ENCODE measurements around the gene TUSC2. TPM values are rescaled to one million over a fixed set of nuclear protein-coding genes. Genes with fewer than 3 reads are reported as not detected.

Gene TUSC2
- total and polyA plus RNA-seq, 2 donors (not counting 1 experiment from before 2014, with no cell fraction given), result 28.2 to 29.3 TPM

GRCh38 chr3:50275996-50276761, 51.8 kb downstream of the TUSC2 start:
- Mint-ChIP-seq H3K9me3 (ENCODE audit: insufficient read depth) (no peaks in the 10 kb centered on the region), H3K27me3 (peaks cover 28% of the 10 kb centered on the region), H3K27ac (no peak overlapping the region), H3K4me3 (peak overlapping the region; percentile 57), H3K4me1 (peaks cover 26% of the 10 kb centered on the region)
- TF ChIP-seq CTCF (IDR thresholded peaks at IDR 0.05) (no peak), EZH2 (IDR thresholded peaks at IDR 0.05; ENCODE audit: borderline replicate concordance, insufficient read depth, low read depth, low read length, poor library complexity, severe bottlenecking) (no peak)
- no peaks in the 10 kb centered on the region for H3K36me3 ChIP-seq (replicated peaks in 1 of 2; ENCODE audit: control extremely low read depth in 1 of 2, control insufficient read depth in 1 of 2, extremely low read depth in 1 of 2, insufficient read depth in 2 of 2, low read length in 1 of 2)
- H3K4me2 ChIP-seq (replicated peaks; ENCODE audit: low read depth, low read length, poor library complexity, severe bottlenecking), result peak overlapping the region; percentile 61
- peaks cover 33 to 39% of the 10 kb centered on the region in 2 donors for H3K4me1 ChIP-seq (ENCODE audit: control insufficient read depth in 2 of 2, insufficient read depth in 2 of 2, low read length in 2 of 2)
- peaks cover 0 to 3% (median 0%) of the 10 kb centered on the region in 3 donors for H3K9me3 ChIP-seq (ENCODE audit: control extremely low read depth in 1 of 3, control insufficient read depth in 2 of 3, insufficient read depth in 1 of 3, low read length in 2 of 3)
- H3K27ac ChIP-seq (ENCODE audit: low read length in 2 of 2), result no peak overlapping the region
- CTCF ChIA-PET, result interaction anchor here (1.2 to 3.1 kb wide), 4 partner anchors 29 to 82 kb away, joined by 3 to 14 read pairs (median 11); no protein-coding TSS in a partner anchor
- ATAC-seq (ENCODE audit: low read depth) (no peak), DNase-seq (peak; percentile 54)
- no peak overlapping the region for H3K4me3 ChIP-seq (ENCODE audit: control extremely low read depth in 1 of 5, extremely low read depth in 1 of 5, insufficient read depth in 1 of 5, low read depth in 2 of 5, low read length in 4 of 5)
- no peaks in the 10 kb centered on the region for H3K79me2 ChIP-seq (ENCODE audit: control insufficient read depth, insufficient read depth, low read length)
- WGBS (ENCODE audit: insufficient coverage), result 20% methylated on average over 79 of the region's 79 CpGs
- POLR2A ChIA-PET, result no interaction called here
- no peak overlapping the region for H3K9ac ChIP-seq (ENCODE audit: low read length)
- peaks cover 0 to 57% (median 21%) of the 10 kb centered on the region in 4 experiments for H3K27me3 ChIP-seq (replicated peaks in 1 of 4; ENCODE audit: control extremely low read depth in 1 of 4, control insufficient read depth in 3 of 4, insufficient read depth in 4 of 4, low read length in 3 of 4)
- intact Hi-C loops (cut with micrococcal nuclease), result no loop called here
- H2AFZ ChIP-seq (ENCODE audit: insufficient read depth, low read depth, low read length, poor library complexity, severe bottlenecking), result no peak overlapping the region
- peaks cover 10% of the 10 kb centered on the region for H4K20me1 ChIP-seq (ENCODE audit: control insufficient read depth, insufficient read depth, low read length, poor library complexity, severe bottlenecking)
